Subcutaneous adipose tissue (tissue), 4 donors: Measurements from ENCODE around the gene CLCNKA. TPM values are rescaled to one million over a fixed set of nuclear protein-coding genes. Genes with fewer than 3 reads are reported as not detected.

Experiments used
- CTCF ChIP-seq: fragments of 450-650 bp; IDR thresholded peaks from one replicate; pipeline ENCODE4 v1.5.1; 2016; ENCODE audit warnings: low read depth, mild to moderate bottlenecking, control low read depth, antibody characterized with exemption, moderate library complexity
- total RNA-seq, 4 donors: library from RNA; depleted of rRNA; stranded (reverse); fragments of >200 nt; gene quantifications; one replicate each; pipeline ENCODE4 v1.1.0, GENCODE V29; 2016

CLCNKA gene
- total RNA-seq, 4 donors from 2014 or later = 0.66 to 1.5 TPM; not detected in 2

- TF ChIP-seq CTCF = no peak
Observed at GRCh38 chr1:16047791-16048475, 26.1 kb downstream of the CLCNKA start.

GRCh38 chr1:16048573-16049189 lies 26.8 kb downstream of the CLCNKA start:
- TF ChIP-seq CTCF = no peak

GRCh38 chr1:16050328-16050727 lies 28.5 kb downstream of the CLCNKA start:
- TF ChIP-seq CTCF = no peak

GRCh38 chr1:16051039-16051438 lies 29.2 kb downstream of the CLCNKA start:
- no peak for TF ChIP-seq CTCF

- TF ChIP-seq CTCF = no peak
Observed at GRCh38 chr1:16053781-16054502, 32.1 kb downstream of the CLCNKA start.

GRCh38 chr1:16054598-16055540 lies 33.0 kb downstream of the CLCNKA start:
- no peak for TF ChIP-seq CTCF
